Epithelial cell of proximal tubule (primary cell): ENCODE measurements around the gene PRPF18. TPM values are rescaled to one million over a fixed set of nuclear protein-coding genes. Genes with fewer than 3 reads are reported as not detected.

Source experiments
- DNase-seq: peaks from one replicate; pipeline ENCODE4 v3.0.0-alpha.2; 2011; ENCODE audit warnings: low read depth
- H3K4me3 ChIP-seq: 2 replicates; pipeline ENCODE4 v1.5.1; 2011; ENCODE audit warnings: low read depth, mild to moderate bottlenecking, low read length
- CTCF ChIP-seq: conservative IDR thresholded peaks from 2 replicates; pipeline ENCODE4 v1.5.1; 2012; ENCODE audit warnings: low read depth, mild to moderate bottlenecking, low read length
- total RNA-seq: library from RNA; depleted of rRNA; stranded (reverse); fragments of >200 nt; gene quantifications from 2 replicates; pipeline ENCODE4 v1.2.3, GENCODE V29; 2015

PRPF18 gene
- total RNA-seq, 1 donor from 2014 or later: 25.9 TPM

DNA sequence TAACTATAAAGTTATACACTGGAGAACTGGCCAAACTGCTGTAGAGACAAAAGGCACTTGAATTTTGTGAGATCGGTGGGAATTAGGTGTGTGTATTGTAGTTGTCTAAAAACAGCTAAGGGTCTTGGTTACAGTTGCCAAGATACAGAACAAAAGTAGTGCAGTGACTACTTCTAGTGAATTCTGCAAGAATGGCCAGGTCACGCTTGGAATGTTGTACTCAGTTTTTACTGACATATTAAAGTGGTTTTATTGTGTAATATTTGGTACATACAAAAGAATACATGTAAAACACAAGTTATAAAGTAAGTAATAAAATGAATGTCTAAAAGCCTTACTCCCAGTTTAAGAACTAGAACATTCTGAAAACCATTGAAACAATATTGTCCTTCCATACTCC, 42.4 kb downstream of the PRPF18 start:
- no peak overlapping the region for H3K4me3 ChIP-seq
- DNase-seq: no peak
- TF ChIP-seq CTCF: no peak

- no peak overlapping the region for H3K4me3 ChIP-seq
- TF ChIP-seq CTCF: no peak
- no peak for DNase-seq
Observed at GRCh38 chr10:13630231-13630630, 43.5 kb downstream of the PRPF18 start.

- H3K4me3 ChIP-seq: no peak overlapping the region
- DNase-seq: no peak
- TF ChIP-seq CTCF: no peak
Observed at GRCh38 chr10:13631594-13631993, 44.8 kb downstream of the PRPF18 start.

DNA sequence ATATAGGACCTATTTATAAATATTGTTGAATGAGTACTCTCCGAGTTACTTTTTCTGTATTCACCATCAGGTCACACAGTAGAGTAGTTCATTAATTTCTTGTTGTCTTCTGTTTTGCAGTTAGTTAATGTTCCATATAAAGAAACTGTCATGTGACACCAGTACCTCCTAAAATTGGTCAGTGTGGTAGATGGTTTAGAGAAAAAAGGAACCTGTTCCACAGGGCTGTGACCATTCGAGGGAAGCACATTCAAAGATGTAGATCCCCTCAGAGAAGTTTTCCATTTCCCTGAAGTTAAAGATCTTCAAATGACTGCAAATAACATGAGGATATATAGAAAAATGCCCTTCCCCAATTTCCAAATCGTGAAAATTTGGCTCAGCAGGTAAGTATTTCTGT, 45.7 kb downstream of the PRPF18 start:
- no peak for DNase-seq
- TF ChIP-seq CTCF: no peak

DNA sequence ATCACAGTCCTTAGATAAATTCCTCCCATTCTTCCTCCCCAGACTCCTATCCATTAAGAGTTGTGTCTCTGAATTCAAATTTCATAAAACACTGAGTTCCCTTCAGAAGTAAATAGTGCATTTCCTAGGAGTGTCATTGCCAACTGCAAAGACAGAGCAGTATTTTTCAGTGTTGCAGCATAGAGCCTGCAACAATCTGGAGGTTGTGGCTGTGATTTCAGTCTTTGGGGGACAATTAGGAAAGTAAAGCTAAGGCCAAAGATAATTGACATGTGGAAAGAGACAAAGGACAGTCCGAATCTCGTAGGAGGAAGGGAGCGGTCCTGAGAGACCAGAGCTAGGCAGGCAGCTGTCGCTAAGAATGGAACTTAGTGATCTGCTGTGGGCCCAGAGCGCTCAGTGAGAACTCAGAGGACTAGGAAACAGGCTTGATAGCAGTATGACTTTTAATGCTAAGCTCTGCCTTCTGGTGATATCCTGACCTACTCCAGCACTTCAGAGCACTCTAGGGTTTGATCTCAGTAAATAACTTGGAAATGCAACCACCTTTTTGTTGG, 46.2 kb downstream of the PRPF18 start:
- DNase-seq: no peak
- H3K4me3 ChIP-seq: no peak overlapping the region
- TF ChIP-seq CTCF: no peak

More for the DNA sequence above, 45.7 kb downstream of the PRPF18 start:
- H3K4me3 ChIP-seq: no peak overlapping the region

GRCh38 chr10:13633689-13634088, 46.9 kb downstream of the PRPF18 start:
- no peak for DNase-seq
- no peak for TF ChIP-seq CTCF
- H3K4me3 ChIP-seq: no peak overlapping the region

DNA sequence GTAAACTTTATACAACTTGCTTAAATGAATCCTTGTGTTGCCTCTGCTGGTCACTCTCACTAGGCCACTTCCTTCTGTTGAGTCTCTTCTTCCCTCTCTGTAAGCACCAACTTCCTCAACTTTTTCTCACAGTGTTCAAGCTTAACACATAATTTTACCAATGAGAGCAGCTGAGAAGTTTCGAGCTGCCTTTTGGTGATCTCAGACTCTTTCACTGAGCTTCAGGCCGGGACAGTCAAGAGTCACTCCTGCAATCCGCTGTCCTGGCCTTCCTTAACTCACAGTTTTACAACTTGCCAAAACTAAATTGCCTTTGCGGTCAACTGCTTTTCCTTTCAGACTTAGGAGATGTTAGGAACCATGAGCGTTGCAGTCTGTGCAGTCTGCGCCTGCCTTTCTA, 47.4 kb downstream of the PRPF18 start:
- TF ChIP-seq CTCF: no peak
- H3K4me3 ChIP-seq: no peak overlapping the region
- DNase-seq: no peak
